ENCODE data around the gene UNC13D. TPM values are rescaled to one million over a fixed set of nuclear protein-coding genes. Genes with fewer than 3 reads are reported as not detected.
"Not testable (repeated sequence)": the region's sequence is repeated elsewhere in the genome, so short reads cannot be mapped to it uniquely, and the experiment has no call there.

UNC13D gene
- total RNA-seq, 4 donors from 2014 or later: 5.0 to 9.1 (median 7.6) TPM

- 93 to 94% methylated on average over 31 of the region's 31 CpGs for WGBS, 2 donors
- no peak for TF ChIP-seq POLR2A (IDR thresholded peaks at IDR 0.05)
- no peak for TF ChIP-seq CTCF (IDR thresholded peaks at IDR 0.05)
- no peak overlapping the region for H3K4me3 ChIP-seq (ENCODE audit: low read depth, poor library complexity, severe bottlenecking)
- DNase-seq (ENCODE audit: low spot score in 2 of 2): no peak
- intact Hi-C loops (cut with DNase I; ENCODE audit: low total_unique reads): no loop called here
These were observed 46.9 kb upstream of the UNC13D start for GRCh38 chr17:75891022-75891604.

- TF ChIP-seq POLR2A (IDR thresholded peaks at IDR 0.05) (no peak), CTCF (IDR thresholded peaks at IDR 0.05) (no peak)
- WGBS, 2 donors: 69 to 77% methylated on average over 6 of the region's 6 CpGs
- intact Hi-C loops (cut with DNase I; ENCODE audit: low total_unique reads): no loop called here
- no peak for DNase-seq (ENCODE audit: low spot score in 2 of 2)
- H3K4me3 ChIP-seq (ENCODE audit: low read depth, poor library complexity, severe bottlenecking): no peak overlapping the region
These were observed 45.2 kb upstream of the UNC13D start for GRCh38 chr17:75889454-75889853.

GRCh38 chr17:75888484-75888883 lies 44.3 kb upstream of the UNC13D start:
- no peak overlapping the region for H3K4me3 ChIP-seq (ENCODE audit: low read depth, poor library complexity, severe bottlenecking)
- intact Hi-C loops (cut with DNase I; ENCODE audit: low total_unique reads): no loop called here
- no peak for TF ChIP-seq POLR2A (IDR thresholded peaks at IDR 0.05)
- no peak for TF ChIP-seq CTCF (IDR thresholded peaks at IDR 0.05)
- no peak for DNase-seq (ENCODE audit: low spot score in 2 of 2)
- 83 to 87% methylated on average over 6 of the region's 6 CpGs for WGBS, 2 donors

- H3K4me3 ChIP-seq (ENCODE audit: low read depth, poor library complexity, severe bottlenecking); intact Hi-C loops (cut with DNase I; ENCODE audit: low total_unique reads); DNase-seq (ENCODE audit: low spot score in 2 of 2): not testable (repeated sequence)
- WGBS, 2 donors: 90 to 91% methylated on average over 9 of the region's 9 CpGs
These were observed 41.7 kb upstream of the UNC13D start for GRCh38 chr17:75885860-75886259.

- 80 to 84% methylated on average over 8 of the region's 8 CpGs for WGBS, 2 donors
- no peak for DNase-seq (ENCODE audit: low spot score in 2 of 2)
- no peak overlapping the region for H3K4me3 ChIP-seq (ENCODE audit: low read depth, poor library complexity, severe bottlenecking)
- intact Hi-C loops (cut with DNase I; ENCODE audit: low total_unique reads): no loop called here
- TF ChIP-seq POLR2A (IDR thresholded peaks at IDR 0.05) (no peak), CTCF (IDR thresholded peaks at IDR 0.05) (no peak)
These were observed 41.2 kb upstream of the UNC13D start for GRCh38 chr17:75885431-75885830.

GRCh38 chr17:75881678-75882454 lies 37.7 kb upstream of the UNC13D start:
- no peak for TF ChIP-seq POLR2A (IDR thresholded peaks at IDR 0.05)
- no peak for TF ChIP-seq CTCF (IDR thresholded peaks at IDR 0.05)
- H3K4me3 ChIP-seq (ENCODE audit: low read depth, poor library complexity, severe bottlenecking): no peak overlapping the region
- no peak for DNase-seq (ENCODE audit: low spot score in 2 of 2)
- 45 to 59% methylated on average over 15 of the region's 15 CpGs for WGBS, 2 donors
- intact Hi-C loops (cut with DNase I; ENCODE audit: low total_unique reads): no loop called here
